Osteoblast (primary cell): ENCODE results near the gene DNAAF5. TPM values are rescaled to one million over a fixed set of nuclear protein-coding genes. Genes with fewer than 3 reads are reported as not detected.
A peak's percentile ranks its signal among the peaks of the same experiment; 100 is the strongest.

Experiments
- DNase-seq: peaks from one replicate; pipeline ENCODE4 v3.0.0; 2011; ENCODE audit warnings: low spot score, mixed read lengths; ENCODE audit not compliant: insufficient read length; ENCODE audit errors: missing footprints
- H2AFZ ChIP-seq: 2 replicates; pipeline ENCODE4 v1.6.0; 2011; ENCODE audit warnings: mild to moderate bottlenecking, low read length
- H3K27ac ChIP-seq: 2 replicates; pipeline ENCODE4 v1.5.1; 2011; ENCODE audit warnings: mild to moderate bottlenecking, low read depth, low read length, moderate library complexity
- H3K27me3 ChIP-seq: 2 replicates; pipeline ENCODE4 v1.6.0; 2012; ENCODE audit warnings: mild to moderate bottlenecking, control low read depth, inconsistent platforms, low read length, moderate library complexity; ENCODE audit not compliant: insufficient read depth
- H3K36me3 ChIP-seq: 2 replicates; pipeline ENCODE4 v1.5.1; 2011; ENCODE audit warnings: mild to moderate bottlenecking, low read length, control low read depth, moderate library complexity; ENCODE audit not compliant: insufficient read depth
- H3K4me1 ChIP-seq: 2 replicates; pipeline ENCODE4 v1.5.1; 2011; ENCODE audit warnings: mild to moderate bottlenecking, low read length, control low read depth, moderate library complexity; ENCODE audit not compliant: insufficient read depth
- H3K4me2 ChIP-seq: 2 replicates; pipeline ENCODE4 v1.6.0; 2011; ENCODE audit warnings: mild to moderate bottlenecking, low read length; ENCODE audit not compliant: insufficient read depth
- H3K4me3 ChIP-seq: fragments of 200-600 bp; sonication (generic); 3 replicates; pipeline ENCODE4 v1.5.1; 2012; ENCODE audit warnings: mild to moderate bottlenecking, low read length, inconsistent platforms; ENCODE audit not compliant: insufficient read depth
- H3K79me2 ChIP-seq: 2 replicates; pipeline ENCODE4 v1.6.0; 2012; ENCODE audit warnings: mild to moderate bottlenecking, low read length, control low read depth, inconsistent platforms; ENCODE audit not compliant: insufficient read depth
- H3K9me3 ChIP-seq: 2 replicates; pipeline ENCODE4 v1.5.1; 2011; ENCODE audit warnings: low read depth, low read length, control low read depth
- H4K20me1 ChIP-seq: 2 replicates; pipeline ENCODE4 v1.6.0; 2012; ENCODE audit warnings: mild to moderate bottlenecking, low read length, control low read depth; ENCODE audit not compliant: insufficient read depth
- CTCF ChIP-seq: IDR thresholded peaks from 2 replicates; pipeline ENCODE4 v1.5.1; 2011; ENCODE audit warnings: mild to moderate bottlenecking, low read depth, low read length, moderate library complexity; ENCODE audit errors: extremely low read depth
- total RNA-seq: library from RNA; depleted of rRNA; stranded (reverse); fragments of >200 nt; gene quantifications from 2 replicates; pipeline ENCODE4 v1.2.3, GENCODE V29; 2012

Gene DNAAF5
- total RNA-seq, 1 donor = 22.4 TPM

GRCh38 chr7:777728-778078, 51.2 kb downstream of the DNAAF5 start:
- Histone ChIP-seq H3K4me1 (peaks cover 2% of the 10 kb centered on the region), H3K9me3 (no peaks in the 10 kb centered on the region), H3K4me3 (no peak overlapping the region), H3K79me2 (no peaks in the 10 kb centered on the region), H3K27me3 (no peaks in the 10 kb centered on the region), H3K4me2 (no peak overlapping the region), H3K27ac (no peak overlapping the region), H3K36me3 (peaks cover 27% of the 10 kb centered on the region), H2AFZ (no peak overlapping the region), H4K20me1 (peaks cover 3% of the 10 kb centered on the region)
- DNase-seq = peak; percentile 65
- TF ChIP-seq CTCF = no peak

DNA sequence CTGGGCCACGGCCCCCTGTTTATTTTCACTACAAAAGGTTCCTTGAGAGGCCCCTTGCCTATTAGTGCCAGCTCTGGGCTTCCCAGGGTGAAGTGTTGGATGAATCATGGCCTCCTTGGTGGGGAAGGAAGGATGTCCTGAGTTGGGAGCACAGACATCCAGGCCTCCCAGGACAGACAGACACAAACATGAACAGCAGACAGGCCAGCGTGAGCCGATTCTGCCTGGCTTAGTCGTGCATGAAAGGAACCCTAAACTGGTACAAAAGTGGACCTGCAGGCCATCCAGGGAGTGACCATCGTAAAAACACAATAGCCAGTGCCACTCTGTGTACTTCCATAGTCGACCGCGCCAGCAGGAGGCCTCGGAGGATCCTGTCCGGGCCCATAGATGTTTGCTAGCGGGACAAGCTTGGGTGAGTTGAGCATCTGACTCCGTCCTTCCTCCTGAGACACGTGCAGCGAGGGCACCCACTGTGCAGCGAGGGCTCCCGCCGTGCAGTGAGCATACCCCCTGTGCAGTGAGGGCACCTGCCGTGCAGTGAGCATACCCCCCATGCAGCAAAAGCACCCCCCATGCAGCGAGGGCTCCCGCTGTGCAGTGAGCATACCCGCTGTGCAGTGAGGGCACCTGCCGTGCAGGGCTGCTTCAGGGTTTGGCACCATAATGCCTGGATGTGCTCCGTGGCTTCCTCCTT, 51.9 kb downstream of the DNAAF5 start:
- H3K36me3 ChIP-seq = peaks cover 29% of the 10 kb centered on the region
- H3K4me2 ChIP-seq = no peak overlapping the region
- no peak overlapping the region for H2AFZ ChIP-seq
- no peaks in the 10 kb centered on the region for H3K79me2 ChIP-seq
- H3K4me3 ChIP-seq = no peak overlapping the region
- peak; percentile 71 for DNase-seq
- no peaks in the 10 kb centered on the region for H3K9me3 ChIP-seq
- H3K27me3 ChIP-seq = no peaks in the 10 kb centered on the region
- H4K20me1 ChIP-seq = peaks cover 3% of the 10 kb centered on the region
- TF ChIP-seq CTCF = no peak
- no peak overlapping the region for H3K27ac ChIP-seq
- peaks cover 2% of the 10 kb centered on the region for H3K4me1 ChIP-seq

GRCh38 chr7:778968-779451, 52.5 kb downstream of the DNAAF5 start:
- Histone ChIP-seq H3K79me2 (no peaks in the 10 kb centered on the region), H3K4me1 (peaks cover 2% of the 10 kb centered on the region), H3K9me3 (no peaks in the 10 kb centered on the region), H3K27ac (no peak overlapping the region), H3K4me3 (no peak overlapping the region), H2AFZ (no peak overlapping the region), H3K4me2 (no peak overlapping the region), H4K20me1 (peaks cover 3% of the 10 kb centered on the region), H3K27me3 (no peaks in the 10 kb centered on the region), H3K36me3 (peaks cover 29% of the 10 kb centered on the region)
- no peak for TF ChIP-seq CTCF
- peak; percentile 73 for DNase-seq

DNA sequence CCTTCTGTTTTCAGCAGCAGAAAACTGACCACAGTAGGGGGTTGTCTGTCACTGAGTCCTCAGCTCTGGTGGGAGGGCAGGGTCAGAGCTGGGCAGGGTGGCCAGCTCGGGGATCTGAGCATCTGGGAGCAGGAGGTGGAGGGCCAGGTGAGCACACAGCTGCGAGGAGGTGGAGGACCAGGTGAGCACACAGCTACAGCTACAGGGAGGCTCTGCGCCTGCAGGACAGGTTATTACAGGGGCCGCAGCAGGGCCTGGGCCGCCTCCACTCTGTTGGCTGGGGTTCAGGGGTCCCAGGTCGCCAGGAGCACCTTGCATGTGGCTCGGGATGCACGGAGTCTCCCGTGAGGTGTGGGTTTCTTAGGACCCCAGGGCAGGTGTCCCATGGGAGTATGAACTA, 53.0 kb downstream of the DNAAF5 start:
- H2AFZ ChIP-seq = no peak overlapping the region
- no peaks in the 10 kb centered on the region for H3K9me3 ChIP-seq
- H3K4me2 ChIP-seq = no peak overlapping the region
- H3K4me1 ChIP-seq = peaks cover 2% of the 10 kb centered on the region
- no peak for TF ChIP-seq CTCF
- no peak overlapping the region for H3K27ac ChIP-seq
- H3K36me3 ChIP-seq = peaks cover 29% of the 10 kb centered on the region
- H3K79me2 ChIP-seq = no peaks in the 10 kb centered on the region
- DNase-seq = no peak
- H3K27me3 ChIP-seq = no peaks in the 10 kb centered on the region
- H3K4me3 ChIP-seq = no peak overlapping the region
- H4K20me1 ChIP-seq = peaks cover 3% of the 10 kb centered on the region
